WTC11 (cell line): Measurements from ENCODE around the gene TCF7L2. TPM values are rescaled to one million over a fixed set of nuclear protein-coding genes. Genes with fewer than 3 reads are reported as not detected.

ENCODE experiments used
- ATAC-seq: fragments of 200-7000 bp; cut with Tn5 transposase; 2 replicates; pipeline ENCODE4 v1.10.0; 2021; ENCODE audit warnings: mild to moderate bottlenecking, moderate library complexity
- CTCF ChIA-PET: fragments of 300-600 bp; sonication (Branson Sonifier 250); formaldehyde crosslinking; loops from one replicate; lab custom pipeline; 2021; ENCODE audit warnings: antibody characterized with exemption; lab: Charles Lee
- POLR2A ChIA-PET: fragments of 350-600 bp; sonication (Branson Sonifier 250); formaldehyde crosslinking; loops from one replicate; lab custom pipeline; 2021; ENCODE audit warnings: antibody characterized with exemption; lab: Charles Lee
- DNase-seq: peaks from one replicate; pipeline ENCODE4 v3.0.0; 2021; ENCODE audit warnings: low spot score
- H3K27ac Mint-ChIP-seq: 2 replicates; pipeline ENCODE4 v1.8.0; 2021; ENCODE audit warnings: mixed read lengths
- H3K27me3 Mint-ChIP-seq: 2 replicates; pipeline ENCODE4 v1.8.0; 2021; ENCODE audit warnings: low read depth, mild to moderate bottlenecking, moderate library complexity, mixed read lengths
- H3K36me3 Mint-ChIP-seq: 2 replicates; pipeline ENCODE4 v1.8.0; 2021; ENCODE audit warnings: mixed read lengths
- H3K4me1 Mint-ChIP-seq: 2 replicates; pipeline ENCODE4 v1.8.0; 2022; ENCODE audit warnings: mixed read lengths
- H3K4me3 Mint-ChIP-seq: 2 replicates; pipeline ENCODE4 v1.8.0; 2021; ENCODE audit warnings: mild to moderate bottlenecking, moderate library complexity, mixed read lengths
- H3K9me3 Mint-ChIP-seq: 2 replicates; pipeline ENCODE4 v1.8.0; 2021; ENCODE audit warnings: mixed read lengths
- ATF1 ChIP-seq: sonication (generic); formaldehyde crosslinking; IDR thresholded peaks from 2 replicates; pipeline ENCODE4 v1.8.1; 2023; ENCODE audit warnings: mild to moderate bottlenecking, moderate library complexity, missing genetic modification reagents
- FOXJ3 ChIP-seq: sonication (generic); formaldehyde crosslinking; IDR thresholded peaks from 2 replicates; pipeline ENCODE4 v1.9.0; 2021; ENCODE audit warnings: missing genetic modification reagents, mild to moderate bottlenecking, borderline replicate concordance
- FOXK1 ChIP-seq: sonication (generic); formaldehyde crosslinking; IDR thresholded peaks from 2 replicates; pipeline ENCODE4 v1.8.0; 2022; ENCODE audit warnings: mild to moderate bottlenecking, moderate library complexity, missing genetic modification reagents
- HMGA2 ChIP-seq: fragments of 250-450 bp; sonication (Bioruptor Pico); IDR thresholded peaks from 2 replicates; pipeline ENCODE4 v1.4.0; 2021; ENCODE audit warnings: mild to moderate bottlenecking, moderate library complexity
- NFATC4 ChIP-seq: fragments of 250-450 bp; sonication (Bioruptor Pico); IDR thresholded peaks from 2 replicates; pipeline ENCODE4 v1.9.0; 2021; ENCODE audit warnings: mild to moderate bottlenecking
- NFYB ChIP-seq: sonication (generic); formaldehyde crosslinking; conservative IDR thresholded peaks from 2 replicates; pipeline ENCODE4 v1.8.0; 2022; ENCODE audit warnings: low read depth, missing genetic modification reagents
- RELA ChIP-seq: sonication (generic); formaldehyde crosslinking; IDR thresholded peaks from 2 replicates; pipeline ENCODE4 v1.8.1; 2022; ENCODE audit warnings: missing genetic modification reagents, mild to moderate bottlenecking, borderline replicate concordance
- SMAD4 ChIP-seq: sonication (generic); formaldehyde crosslinking; IDR thresholded peaks from 2 replicates; pipeline ENCODE4 v1.8.0; 2022; ENCODE audit warnings: mild to moderate bottlenecking, missing genetic modification reagents
- SP1 ChIP-seq: sonication (generic); formaldehyde crosslinking; conservative IDR thresholded peaks from 2 replicates; pipeline ENCODE4 v1.8.1; 2022; ENCODE audit warnings: missing genetic modification reagents
- ZNF232 ChIP-seq: sonication (generic); formaldehyde crosslinking; IDR thresholded peaks from 2 replicates; pipeline ENCODE4 v1.8.0; 2022; ENCODE audit warnings: mild to moderate bottlenecking, missing genetic modification reagents
- ZNF396 ChIP-seq: fragments of 250-450 bp; sonication (Bioruptor Pico); IDR thresholded peaks from 2 replicates; pipeline ENCODE4 v1.8.0; 2021; ENCODE audit warnings: mild to moderate bottlenecking, moderate library complexity, borderline replicate concordance
- ZNF416 ChIP-seq: fragments of 250-450 bp; sonication (Bioruptor Pico); IDR thresholded peaks from 2 replicates; pipeline ENCODE4 v1.9.0; 2021; ENCODE audit warnings: mild to moderate bottlenecking, inconsistent platforms
- total RNA-seq: library from RNA; stranded (reverse); gene quantifications from 3 replicates; pipeline ENCODE4 v1.2.3, GENCODE V29; 2021
- TF ChIP-seq, protein P1 (sequence below): sonication (generic); formaldehyde crosslinking; IDR thresholded peaks from 2 replicates; pipeline ENCODE4 v1.8.1; 2023; ENCODE audit warnings: mild to moderate bottlenecking, moderate library complexity, missing genetic modification reagents
- TF ChIP-seq, protein P2 (sequence below): sonication (generic); formaldehyde crosslinking; IDR thresholded peaks from 2 replicates; pipeline ENCODE4 v1.8.1; 2022; ENCODE audit warnings: mild to moderate bottlenecking, moderate library complexity, missing genetic modification reagents
- TF ChIP-seq, protein P3 (sequence below): sonication (generic); formaldehyde crosslinking; IDR thresholded peaks from 2 replicates; pipeline ENCODE4 v1.8.0; 2023; ENCODE audit warnings: mild to moderate bottlenecking, missing genetic modification reagents
- TF ChIP-seq, protein P4 (sequence below): sonication (generic); formaldehyde crosslinking; IDR thresholded peaks from 2 replicates; pipeline ENCODE4 v1.8.1; 2023; ENCODE audit warnings: mild to moderate bottlenecking, missing genetic modification reagents, borderline replicate concordance
- TF ChIP-seq, protein P5 (sequence below): fragments of 250-450 bp; sonication (Bioruptor Pico); conservative IDR thresholded peaks from 2 replicates; pipeline ENCODE4 v1.9.0; 2021; ENCODE audit warnings: mild to moderate bottlenecking

The TCF7L2 gene
- total RNA-seq, 1 experiment from 2014 or later, result 44.5 TPM

DNA sequence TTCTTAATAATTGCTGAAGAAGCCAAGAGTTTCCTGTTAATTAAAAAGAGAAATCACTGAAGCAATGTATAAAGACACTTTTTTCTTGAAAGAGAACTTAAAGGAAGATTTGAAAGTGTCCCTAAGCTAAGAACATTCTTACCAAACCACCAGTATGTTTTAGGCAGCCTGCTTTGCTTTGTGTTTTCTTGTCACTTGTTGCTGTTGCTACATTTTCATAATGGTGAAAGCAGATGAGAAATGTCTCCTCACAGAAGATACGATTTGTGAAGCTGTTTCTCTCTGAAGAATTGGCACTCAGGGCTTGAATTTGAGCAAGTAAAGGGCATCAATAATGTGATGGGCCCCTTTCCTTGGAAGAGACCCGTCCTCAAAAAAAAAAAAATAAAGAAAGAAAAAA lies 30.9 kb downstream of the TCF7L2 start (continued):
- no peak for TF ChIP-seq ATF1 (CRISPR knock-in tag)
- TF ChIP-seq FOXJ3 (CRISPR knock-in tag), result no peak
- TF ChIP-seq, protein P1, sequence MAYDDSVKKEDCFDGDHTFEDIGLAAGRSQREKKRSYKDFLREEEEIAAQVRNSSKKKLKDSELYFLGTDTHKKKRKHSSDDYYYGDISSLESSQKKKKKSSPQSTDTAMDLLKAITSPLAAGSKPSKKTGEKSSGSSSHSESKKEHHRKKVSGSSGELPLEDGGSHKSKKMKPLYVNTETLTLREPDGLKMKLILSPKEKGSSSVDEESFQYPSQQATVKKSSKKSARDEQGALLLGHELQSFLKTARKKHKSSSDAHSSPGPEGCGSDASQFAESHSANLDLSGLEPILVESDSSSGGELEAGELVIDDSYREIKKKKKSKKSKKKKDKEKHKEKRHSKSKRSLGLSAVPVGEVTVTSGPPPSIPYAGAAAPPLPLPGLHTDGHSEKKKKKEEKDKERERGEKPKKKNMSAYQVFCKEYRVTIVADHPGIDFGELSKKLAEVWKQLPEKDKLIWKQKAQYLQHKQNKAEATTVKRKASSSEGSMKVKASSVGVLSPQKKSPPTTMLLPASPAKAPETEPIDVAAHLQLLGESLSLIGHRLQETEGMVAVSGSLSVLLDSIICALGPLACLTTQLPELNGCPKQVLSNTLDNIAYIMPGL (CRISPR knock-in tag), result no peak
- TF ChIP-seq, protein P2, sequence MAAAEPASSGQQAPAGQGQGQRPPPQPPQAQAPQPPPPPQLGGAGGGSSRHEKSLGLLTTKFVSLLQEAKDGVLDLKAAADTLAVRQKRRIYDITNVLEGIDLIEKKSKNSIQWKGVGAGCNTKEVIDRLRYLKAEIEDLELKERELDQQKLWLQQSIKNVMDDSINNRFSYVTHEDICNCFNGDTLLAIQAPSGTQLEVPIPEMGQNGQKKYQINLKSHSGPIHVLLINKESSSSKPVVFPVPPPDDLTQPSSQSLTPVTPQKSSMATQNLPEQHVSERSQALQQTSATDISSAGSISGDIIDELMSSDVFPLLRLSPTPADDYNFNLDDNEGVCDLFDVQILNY, result no peak
- TF ChIP-seq, all 79 proteins: peak for 0

DNA sequence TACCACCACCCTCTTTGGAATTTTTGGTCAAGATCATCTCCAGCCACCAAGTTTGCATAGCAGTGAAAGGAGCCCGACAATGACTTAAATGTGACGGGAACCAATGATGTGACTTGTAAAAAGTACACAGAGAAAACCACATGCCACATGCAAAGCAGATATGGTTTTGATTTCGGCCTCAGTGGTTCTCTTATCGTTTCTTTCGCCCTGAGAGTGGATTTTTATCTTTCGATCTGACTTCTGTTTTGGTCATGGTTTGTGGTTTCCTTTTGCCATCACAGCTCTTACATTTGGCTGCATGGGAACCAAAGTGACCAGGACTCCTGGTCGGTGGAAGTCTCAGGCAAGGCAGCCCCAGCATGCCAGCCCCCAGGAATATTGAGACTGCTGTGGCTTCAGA lies 31.5 kb downstream of the TCF7L2 start:
- TF ChIP-seq ZNF232, result no peak
- no peak for TF ChIP-seq ZNF416 (CRISPR knock-in tag)
- TF ChIP-seq SMAD4, result no peak
- no peak for TF ChIP-seq NFYB (CRISPR knock-in tag)
- TF ChIP-seq ZNF396 (CRISPR knock-in tag), result no peak
- TF ChIP-seq FOXK1 (CRISPR knock-in tag), result no peak
- TF ChIP-seq, protein P3, sequence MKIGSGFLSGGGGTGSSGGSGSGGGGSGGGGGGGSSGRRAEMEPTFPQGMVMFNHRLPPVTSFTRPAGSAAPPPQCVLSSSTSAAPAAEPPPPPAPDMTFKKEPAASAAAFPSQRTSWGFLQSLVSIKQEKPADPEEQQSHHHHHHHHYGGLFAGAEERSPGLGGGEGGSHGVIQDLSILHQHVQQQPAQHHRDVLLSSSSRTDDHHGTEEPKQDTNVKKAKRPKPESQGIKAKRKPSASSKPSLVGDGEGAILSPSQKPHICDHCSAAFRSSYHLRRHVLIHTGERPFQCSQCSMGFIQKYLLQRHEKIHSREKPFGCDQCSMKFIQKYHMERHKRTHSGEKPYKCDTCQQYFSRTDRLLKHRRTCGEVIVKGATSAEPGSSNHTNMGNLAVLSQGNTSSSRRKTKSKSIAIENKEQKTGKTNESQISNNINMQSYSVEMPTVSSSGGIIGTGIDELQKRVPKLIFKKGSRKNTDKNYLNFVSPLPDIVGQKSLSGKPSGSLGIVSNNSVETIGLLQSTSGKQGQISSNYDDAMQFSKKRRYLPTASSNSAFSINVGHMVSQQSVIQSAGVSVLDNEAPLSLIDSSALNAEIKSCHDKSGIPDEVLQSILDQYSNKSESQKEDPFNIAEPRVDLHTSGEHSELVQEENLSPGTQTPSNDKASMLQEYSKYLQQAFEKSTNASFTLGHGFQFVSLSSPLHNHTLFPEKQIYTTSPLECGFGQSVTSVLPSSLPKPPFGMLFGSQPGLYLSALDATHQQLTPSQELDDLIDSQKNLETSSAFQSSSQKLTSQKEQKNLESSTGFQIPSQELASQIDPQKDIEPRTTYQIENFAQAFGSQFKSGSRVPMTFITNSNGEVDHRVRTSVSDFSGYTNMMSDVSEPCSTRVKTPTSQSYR (CRISPR knock-in tag), result no peak
- TF ChIP-seq, protein P4, sequence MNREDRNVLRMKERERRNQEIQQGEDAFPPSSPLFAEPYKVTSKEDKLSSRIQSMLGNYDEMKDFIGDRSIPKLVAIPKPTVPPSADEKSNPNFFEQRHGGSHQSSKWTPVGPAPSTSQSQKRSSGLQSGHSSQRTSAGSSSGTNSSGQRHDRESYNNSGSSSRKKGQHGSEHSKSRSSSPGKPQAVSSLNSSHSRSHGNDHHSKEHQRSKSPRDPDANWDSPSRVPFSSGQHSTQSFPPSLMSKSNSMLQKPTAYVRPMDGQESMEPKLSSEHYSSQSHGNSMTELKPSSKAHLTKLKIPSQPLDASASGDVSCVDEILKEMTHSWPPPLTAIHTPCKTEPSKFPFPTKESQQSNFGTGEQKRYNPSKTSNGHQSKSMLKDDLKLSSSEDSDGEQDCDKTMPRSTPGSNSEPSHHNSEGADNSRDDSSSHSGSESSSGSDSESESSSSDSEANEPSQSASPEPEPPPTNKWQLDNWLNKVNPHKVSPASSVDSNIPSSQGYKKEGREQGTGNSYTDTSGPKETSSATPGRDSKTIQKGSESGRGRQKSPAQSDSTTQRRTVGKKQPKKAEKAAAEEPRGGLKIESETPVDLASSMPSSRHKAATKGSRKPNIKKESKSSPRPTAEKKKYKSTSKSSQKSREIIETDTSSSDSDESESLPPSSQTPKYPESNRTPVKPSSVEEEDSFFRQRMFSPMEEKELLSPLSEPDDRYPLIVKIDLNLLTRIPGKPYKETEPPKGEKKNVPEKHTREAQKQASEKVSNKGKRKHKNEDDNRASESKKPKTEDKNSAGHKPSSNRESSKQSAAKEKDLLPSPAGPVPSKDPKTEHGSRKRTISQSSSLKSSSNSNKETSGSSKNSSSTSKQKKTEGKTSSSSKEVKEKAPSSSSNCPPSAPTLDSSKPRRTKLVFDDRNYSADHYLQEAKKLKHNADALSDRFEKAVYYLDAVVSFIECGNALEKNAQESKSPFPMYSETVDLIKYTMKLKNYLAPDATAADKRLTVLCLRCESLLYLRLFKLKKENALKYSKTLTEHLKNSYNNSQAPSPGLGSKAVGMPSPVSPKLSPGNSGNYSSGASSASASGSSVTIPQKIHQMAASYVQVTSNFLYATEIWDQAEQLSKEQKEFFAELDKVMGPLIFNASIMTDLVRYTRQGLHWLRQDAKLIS, result no peak
- TF ChIP-seq, protein P5, sequence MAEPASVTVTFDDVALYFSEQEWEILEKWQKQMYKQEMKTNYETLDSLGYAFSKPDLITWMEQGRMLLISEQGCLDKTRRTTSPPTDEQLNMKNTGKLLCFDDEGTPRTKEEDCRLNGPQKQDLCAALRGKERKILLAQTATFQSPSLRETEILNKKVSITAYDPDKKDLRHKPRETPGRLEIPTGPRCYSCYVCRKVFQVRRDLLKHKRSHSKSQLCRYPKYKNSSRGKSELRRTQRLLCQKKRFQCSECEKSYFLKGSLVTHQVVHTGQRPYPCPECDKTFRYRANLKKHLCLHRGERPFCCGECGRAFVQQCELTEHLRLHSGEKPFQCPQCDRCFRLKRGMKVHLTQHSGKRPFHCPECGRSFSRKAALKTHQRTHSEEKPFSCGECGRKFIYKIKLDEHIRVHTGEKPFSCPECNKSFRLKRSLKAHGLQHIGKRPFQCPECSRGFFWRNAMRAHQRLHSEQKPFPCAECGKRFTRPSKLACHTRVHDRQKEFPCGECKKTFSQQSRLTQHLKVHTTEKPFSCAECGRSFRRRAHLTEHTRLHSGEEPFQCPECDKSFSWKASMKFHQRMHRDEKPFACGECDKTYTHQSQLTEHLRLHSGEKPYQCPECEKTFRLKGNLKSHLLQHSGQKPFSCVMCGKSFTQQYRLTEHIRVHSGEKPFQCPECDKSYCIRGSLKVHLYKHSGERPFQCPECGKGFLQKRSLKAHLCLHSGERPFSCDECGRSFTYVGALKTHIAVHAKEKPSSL, result no peak
- no peak for TF ChIP-seq RELA (CRISPR knock-in tag)
- no peak for TF ChIP-seq SP1
- no peak for TF ChIP-seq HMGA2 (CRISPR knock-in tag)
- no peak for TF ChIP-seq NFATC4 (CRISPR knock-in tag)
- Mint-ChIP-seq H3K4me3 (no peak overlapping the region), H3K36me3 (0 out of 2 replicates have a peak, but pooled peaks cover 4% of the 10 kb centered on the region), H3K27ac (peak overlapping the region; percentile 69; the same call in 1 of the 2 replicates), H3K4me1 (peaks cover 85% of the 10 kb centered on the region), H3K9me3 (no peaks in the 10 kb centered on the region), H3K27me3 (no peaks in the 10 kb centered on the region)
- POLR2A ChIA-PET, result no interaction called here
- DNase-seq, result no peak
- ATAC-seq, result no peak
- CTCF ChIA-PET, result no interaction called here
